ENCODE data around the gene DCTN5. TPM values are rescaled to one million over a fixed set of nuclear protein-coding genes. Genes with fewer than 3 reads are reported as not detected.

Gene DCTN5
- total and polyA plus RNA-seq, 2 donors (not counting 3 experiments of a cell fraction or from before 2014, with no cell fraction given) = 51.6 to 80.8 TPM

GRCh38 chr16:23594186-23594585, 47.1 kb upstream of the DCTN5 start:
- POLR2A ChIA-PET = no interaction called here
- intact Hi-C loops (cut with micrococcal nuclease) = no loop called here

GRCh38 chr16:23595246-23595950, 45.9 kb upstream of the DCTN5 start:
- H3K27ac ChIP-seq (ENCODE audit: insufficient read depth, low read depth, low read length) = peak overlapping the region; percentile 59
- no peak for FAIRE-seq
- ChIA-PET POLR2A (no interaction called here), CTCF (no interaction called here)
- H4K20me1 ChIP-seq (replicated peaks; ENCODE audit: control insufficient read depth, extremely low read depth, insufficient read depth, low read length) = no peaks in the 10 kb centered on the region
- dilution Hi-C loops (cut with MboI; ENCODE audit: extremely low pct_ligation_motif_present, low sequenced_read_pairs) = no loop called here
- intact Hi-C loops (cut with micrococcal nuclease) = no loop called here
- H3K9me1 ChIP-seq (replicated peaks; ENCODE audit: control insufficient read depth, extremely low read depth, insufficient read depth, low read length) = no peaks in the 10 kb centered on the region
- DNase-seq (ENCODE audit: low read depth, low spot score) = no peak
- BruUV-seq (replicated peaks) = TSS peak; percentile 47
- peaks cover 5 to 16% of the 10 kb centered on the region in 2 experiments for H3K36me3 ChIP-seq (ENCODE audit: control insufficient read depth in 2 of 2, extremely low read depth in 1 of 2, insufficient read depth in 2 of 2, low read length in 2 of 2)
- TF ChIP-seq POLR2A (IDR thresholded peaks at IDR 0.05; ENCODE audit: low read depth, low read length) (no peak), JUN (IDR thresholded peaks at IDR 0.05; ENCODE audit: borderline replicate concordance, insufficient read depth, insufficient read length, low read depth) (no peak), POLR2AphosphoS5 (IDR thresholded peaks at IDR 0.05; ENCODE audit: insufficient read depth, low read depth, low read length) (no peak)
- TF ChIP-seq, protein P1, sequence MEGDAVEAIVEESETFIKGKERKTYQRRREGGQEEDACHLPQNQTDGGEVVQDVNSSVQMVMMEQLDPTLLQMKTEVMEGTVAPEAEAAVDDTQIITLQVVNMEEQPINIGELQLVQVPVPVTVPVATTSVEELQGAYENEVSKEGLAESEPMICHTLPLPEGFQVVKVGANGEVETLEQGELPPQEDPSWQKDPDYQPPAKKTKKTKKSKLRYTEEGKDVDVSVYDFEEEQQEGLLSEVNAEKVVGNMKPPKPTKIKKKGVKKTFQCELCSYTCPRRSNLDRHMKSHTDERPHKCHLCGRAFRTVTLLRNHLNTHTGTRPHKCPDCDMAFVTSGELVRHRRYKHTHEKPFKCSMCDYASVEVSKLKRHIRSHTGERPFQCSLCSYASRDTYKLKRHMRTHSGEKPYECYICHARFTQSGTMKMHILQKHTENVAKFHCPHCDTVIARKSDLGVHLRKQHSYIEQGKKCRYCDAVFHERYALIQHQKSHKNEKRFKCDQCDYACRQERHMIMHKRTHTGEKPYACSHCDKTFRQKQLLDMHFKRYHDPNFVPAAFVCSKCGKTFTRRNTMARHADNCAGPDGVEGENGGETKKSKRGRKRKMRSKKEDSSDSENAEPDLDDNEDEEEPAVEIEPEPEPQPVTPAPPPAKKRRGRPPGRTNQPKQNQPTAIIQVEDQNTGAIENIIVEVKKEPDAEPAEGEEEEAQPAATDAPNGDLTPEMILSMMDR (IDR thresholded peaks at IDR 0.05; ENCODE audit: extremely low read depth in 1 of 2, insufficient read depth in 1 of 2, low read depth in 1 of 2, low read length in 2 of 2) = no peak
- H3K4me2 ChIP-seq (ENCODE audit: insufficient read depth, low read length) = peak overlapping the region; percentile 75
- H3K79me2 ChIP-seq (ENCODE audit: control insufficient read depth, insufficient read depth, low read length) = peaks cover 53% of the 10 kb centered on the region
- peak overlapping the region; percentile 81 for H3K9ac ChIP-seq (replicated peaks; ENCODE audit: extremely low read depth, insufficient read depth, low read length)
- H2AFZ ChIP-seq (ENCODE audit: low read depth, low read length) = no peak overlapping the region
- peak overlapping the region; percentile 77 to 89 (median 87) for H3K4me3 ChIP-seq (replicated peaks in 1 of 3; ENCODE audit: insufficient read depth in 1 of 3, low read depth in 1 of 3, low read length in 3 of 3)
- no peaks in the 10 kb centered on the region for H3K9me3 ChIP-seq (replicated peaks; ENCODE audit: control insufficient read depth, insufficient read depth, low read length)
- H3K27me3 ChIP-seq (ENCODE audit: control insufficient read depth in 2 of 2, insufficient read depth in 2 of 2, low read length in 2 of 2) = no peaks in the 10 kb centered on the region
- H3K4me1 ChIP-seq (ENCODE audit: control insufficient read depth, extremely low read depth, insufficient read depth, low read length) = peaks cover 7% of the 10 kb centered on the region

More at GRCh38 chr16:23594186-23594585, 47.1 kb upstream of the DCTN5 start:
- peaks cover 2% of the 10 kb centered on the region for H4K20me1 ChIP-seq (replicated peaks; ENCODE audit: control insufficient read depth, extremely low read depth, insufficient read depth, low read length)
- H3K27me3 ChIP-seq (ENCODE audit: control insufficient read depth in 2 of 2, insufficient read depth in 2 of 2, low read length in 2 of 2) = no peaks in the 10 kb centered on the region
- H2AFZ ChIP-seq (ENCODE audit: low read depth, low read length) = no peak overlapping the region
- no peak for TF ChIP-seq EZH2 (IDR thresholded peaks at IDR 0.05; ENCODE audit: borderline replicate concordance, low read depth, low read length, severe bottlenecking)
- no peak overlapping the region for H3K27ac ChIP-seq (ENCODE audit: insufficient read depth, low read depth, low read length)
- no peaks in the 10 kb centered on the region for H3K9me3 ChIP-seq (replicated peaks; ENCODE audit: control insufficient read depth, insufficient read depth, low read length)
- CTCF ChIA-PET = no interaction called here
- BruUV-seq (replicated peaks) = no TSS peak
- no peak overlapping the region for H3K9ac ChIP-seq (replicated peaks; ENCODE audit: extremely low read depth, insufficient read depth, low read length)
- H3K4me1 ChIP-seq (ENCODE audit: control insufficient read depth, extremely low read depth, insufficient read depth, low read length) = peaks cover 7% of the 10 kb centered on the region
- peaks cover 8 to 19% of the 10 kb centered on the region in 2 experiments for H3K36me3 ChIP-seq (ENCODE audit: control insufficient read depth in 2 of 2, extremely low read depth in 1 of 2, insufficient read depth in 2 of 2, low read length in 2 of 2)
- no peak overlapping the region for H3K4me3 ChIP-seq (replicated peaks in 1 of 3; ENCODE audit: insufficient read depth in 1 of 3, low read depth in 1 of 3, low read length in 3 of 3)
- no peak overlapping the region for H3K4me2 ChIP-seq (ENCODE audit: insufficient read depth, low read length)
- no peak for FAIRE-seq
- H3K9me1 ChIP-seq (replicated peaks; ENCODE audit: control insufficient read depth, extremely low read depth, insufficient read depth, low read length) = no peaks in the 10 kb centered on the region
- no peak for DNase-seq (ENCODE audit: low read depth, low spot score)
- peaks cover 64% of the 10 kb centered on the region for H3K79me2 ChIP-seq (ENCODE audit: control insufficient read depth, insufficient read depth, low read length)
- dilution Hi-C loops (cut with MboI; ENCODE audit: extremely low pct_ligation_motif_present, low sequenced_read_pairs) = no loop called here
